ENCODE results near the gene SCRN2. TPM values are rescaled to one million over a fixed set of nuclear protein-coding genes. Genes with fewer than 3 reads are reported as not detected.

The SCRN2 gene
- total RNA-seq, 2 experiments from 2014 or later = 20.6 to 21.0 TPM

- H3K27me3 Mint-ChIP-seq = peaks cover 22% of the 10 kb centered on the region
- H3K4me1 Mint-ChIP-seq (ENCODE audit: low read depth) = peaks cover 30% of the 10 kb centered on the region
- peak overlapping the region; percentile 91 for H3K4me3 Mint-ChIP-seq
- POLR2A ChIA-PET = interaction anchor here (1.2 to 2.3 kb wide), 4 partner anchors 10 to 100 kb away, joined by 3 to 15 read pairs (median 8); partner anchors contain the start of genes LRRC46, MRPL10, PNPO and SP2
- CTCF ChIA-PET = interaction anchor here (0.6 to 18.4 kb wide), 25 partner anchors 7 to 170 kb away, joined by 3 to 672 read pairs (median 5); partner anchors contain the start of genes CDK5RAP3, LRRC46, MRPL10 and PNPO
- H3K36me3 Mint-ChIP-seq = peaks cover 1% of the 10 kb centered on the region
- no peak for DNase-seq
- intact Hi-C loops (cut with micrococcal nuclease) = loop anchor here (1.0 to 10.0 kb wide), 6 partner anchors 49 to 263 kb away; partner anchors contain the start of genes CBX1, CDK5RAP3, PNPO and SNX11
- H3K27ac Mint-ChIP-seq = peak overlapping the region; percentile 70
- H3K9me3 Mint-ChIP-seq = no peaks in the 10 kb centered on the region
Observed at GRCh38 chr17:47841488-47842291, 617 bp upstream of the SCRN2 start.

GRCh38 chr17:47840001-47840741 lies 902 bp downstream of the SCRN2 start:
- POLR2A ChIA-PET = interaction anchor here (0.7 to 2.3 kb wide), 4 partner anchors 8 to 101 kb away, joined by 3 to 15 read pairs (median 8); partner anchors contain the start of genes LRRC46, MRPL10, PNPO and SP2
- intact Hi-C loops (cut with micrococcal nuclease) = loop anchor here (5.0 to 10.0 kb wide), 2 partner anchors 182 to 265 kb away; partner anchors contain the start of genes CBX1 and SNX11
- Mint-ChIP-seq H3K9me3 (no peaks in the 10 kb centered on the region), H3K36me3 (peaks cover 1% of the 10 kb centered on the region), H3K4me1 (ENCODE audit: low read depth) (peaks cover 31% of the 10 kb centered on the region), H3K4me3 (peak overlapping the region; percentile 91), H3K27me3 (peaks cover 10% of the 10 kb centered on the region), H3K27ac (no peak overlapping the region)
- CTCF ChIA-PET = interaction anchor here (1.0 to 18.4 kb wide), 10 partner anchors 9 to 131 kb away, joined by 3 to 672 read pairs (median 12); partner anchors contain the start of genes CDK5RAP3, LRRC46, MRPL10 and SP2
- DNase-seq = no peak

GRCh38 chr17:47839071-47839470 lies 2.0 kb downstream of the SCRN2 start:
- ChIA-PET POLR2A (no interaction called here), CTCF (interaction anchor here (4.8 to 18.4 kb wide), 2 partner anchors 49 to 108 kb away, joined by 22 to 672 read pairs; partner anchors contain the start of gene SP2)
- no peak for DNase-seq
- no peak overlapping the region for H3K4me3 Mint-ChIP-seq
- no peaks in the 10 kb centered on the region for H3K9me3 Mint-ChIP-seq
- H3K36me3 Mint-ChIP-seq = peaks cover 1% of the 10 kb centered on the region
- no peak overlapping the region for H3K27ac Mint-ChIP-seq
- intact Hi-C loops (cut with micrococcal nuclease) = no loop called here
- H3K4me1 Mint-ChIP-seq (ENCODE audit: low read depth) = peaks cover 42% of the 10 kb centered on the region
- H3K27me3 Mint-ChIP-seq = peaks cover 2% of the 10 kb centered on the region

GRCh38 chr17:47838636-47839035 lies 2.4 kb downstream of the SCRN2 start:
- no peak for DNase-seq
- Mint-ChIP-seq H3K27ac (no peak overlapping the region), H3K27me3 (peaks cover 2% of the 10 kb centered on the region), H3K4me1 (ENCODE audit: low read depth) (peaks cover 46% of the 10 kb centered on the region), H3K36me3 (peaks cover 1% of the 10 kb centered on the region), H3K9me3 (no peaks in the 10 kb centered on the region), H3K4me3 (no peak overlapping the region)
- POLR2A ChIA-PET = no interaction called here
- intact Hi-C loops (cut with micrococcal nuclease) = no loop called here
- CTCF ChIA-PET = interaction anchor here (18.4 kb wide), 1 partner anchor 50 kb away, joined by 672 read pairs; the partner anchor contains the start of gene SP2

- Mint-ChIP-seq H3K4me3 (no peak overlapping the region), H3K27me3 (no peaks in the 10 kb centered on the region), H3K9me3 (no peaks in the 10 kb centered on the region), H3K4me1 (ENCODE audit: low read depth) (peaks cover 42% of the 10 kb centered on the region), H3K36me3 (peaks cover 1% of the 10 kb centered on the region), H3K27ac (no peak overlapping the region)
- intact Hi-C loops (cut with micrococcal nuclease) = no loop called here
- POLR2A ChIA-PET = no interaction called here
- CTCF ChIA-PET = interaction anchor here (0.8 to 18.4 kb wide), 3 partner anchors 11 to 133 kb away, joined by 3 to 672 read pairs (median 4); partner anchors contain the start of genes CDK5RAP3 and SP2
- DNase-seq = no peak
Observed at GRCh38 chr17:47837401-47838039, 3.6 kb downstream of the SCRN2 start.

GRCh38 chr17:47836601-47837000 lies 4.5 kb downstream of the SCRN2 start:
- POLR2A ChIA-PET = no interaction called here
- intact Hi-C loops (cut with micrococcal nuclease) = no loop called here
- H3K36me3 Mint-ChIP-seq = peaks cover 1% of the 10 kb centered on the region
- no peaks in the 10 kb centered on the region for H3K9me3 Mint-ChIP-seq
- H3K27me3 Mint-ChIP-seq = no peaks in the 10 kb centered on the region
- peaks cover 39% of the 10 kb centered on the region for H3K4me1 Mint-ChIP-seq (ENCODE audit: low read depth)
- CTCF ChIA-PET = interaction anchor here (18.4 kb wide), 1 partner anchor 52 kb away, joined by 672 read pairs; the partner anchor contains the start of gene SP2
- no peak for DNase-seq
- H3K27ac Mint-ChIP-seq = no peak overlapping the region
- H3K4me3 Mint-ChIP-seq = no peak overlapping the region

- intact Hi-C loops (cut with micrococcal nuclease) = no loop called here
- DNase-seq = no peak
- Mint-ChIP-seq H3K27ac (peak overlapping the region; percentile 13), H3K4me1 (ENCODE audit: low read depth) (peaks cover 37% of the 10 kb centered on the region), H3K9me3 (no peaks in the 10 kb centered on the region), H3K36me3 (peaks cover 1% of the 10 kb centered on the region), H3K27me3 (no peaks in the 10 kb centered on the region), H3K4me3 (no peak overlapping the region)
- ChIA-PET CTCF (interaction anchor here (1.2 to 18.4 kb wide), 3 partner anchors 8 to 114 kb away, joined by 6 to 672 read pairs (median 7); partner anchors contain the start of gene SP2), POLR2A (interaction anchor here (0.9 kb wide), 1 partner anchor 61 kb away, joined by 3 read pairs; the partner anchor contains the start of gene SP2)
Observed at GRCh38 chr17:47834756-47835155, 6.3 kb downstream of the SCRN2 start.

- peak overlapping the region; percentile 85 for H3K4me3 Mint-ChIP-seq
- peak overlapping the region; percentile 81 for H3K27ac Mint-ChIP-seq
- CTCF ChIA-PET = interaction anchor here (0.6 to 3.0 kb wide), 12 partner anchors 9 to 626 kb away, joined by 3 to 19 read pairs (median 6); partner anchors contain the start of genes CDK5RAP3, OSBPL7 and SCRN2
Observed at GRCh38 chr17:47831934-47832327, 9.1 kb downstream of the SCRN2 start.

GRCh38 chr17:47831003-47831933 lies 9.8 kb downstream of the SCRN2 start, which contains the start of the genes LRRC46 and MRPL10:
Gene LRRC46 (plus strand): TSS chr17:47831670. CDS start chr17:47831990, 320 bp downstream.
Gene MRPL10 (minus strand): TSS chr17:47831541. CDS start chr17:47831511, 30 bp downstream.
- Mint-ChIP-seq H3K36me3 (peaks cover 10% of the 10 kb centered on the region), H3K9me3 (no peaks in the 10 kb centered on the region), H3K27me3 (no peaks in the 10 kb centered on the region), H3K4me1 (ENCODE audit: low read depth) (peaks cover 50% of the 10 kb centered on the region), H3K27ac (peak within 1 kb of the TSS; percentile 81), H3K4me3 (peak within 1 kb of the TSS; percentile 85)
- peak; percentile 96 for DNase-seq
- ChIA-PET CTCF (interaction anchor here (0.6 to 3.0 kb wide), 14 partner anchors 9 to 625 kb away, joined by 3 to 19 read pairs (median 6); partner anchors contain the start of genes CDK5RAP3, OSBPL7, PNPO and SCRN2), POLR2A (interaction anchor here (0.6 to 2.2 kb wide), 5 partner anchors 9 to 64 kb away, joined by 3 to 13 read pairs (median 10); partner anchors contain the start of genes OSBPL7, SCRN2 and SP2)
- intact Hi-C loops (cut with micrococcal nuclease) = loop anchor here (1.0 kb wide), 1 partner anchor 110 kb away; the partner anchor contains the start of gene PNPO

More at GRCh38 chr17:47831934-47832327, 9.1 kb downstream of the SCRN2 start:
- Mint-ChIP-seq H3K9me3 (no peaks in the 10 kb centered on the region), H3K36me3 (peaks cover 3% of the 10 kb centered on the region), H3K4me1 (ENCODE audit: low read depth) (peaks cover 50% of the 10 kb centered on the region), H3K27me3 (no peaks in the 10 kb centered on the region)
- intact Hi-C loops (cut with micrococcal nuclease) = loop anchor here (1.0 kb wide), 1 partner anchor 109 kb away; the partner anchor contains the start of gene PNPO
- POLR2A ChIA-PET = interaction anchor here (0.6 to 2.2 kb wide), 5 partner anchors 9 to 63 kb away, joined by 3 to 13 read pairs (median 10); partner anchors contain the start of genes OSBPL7, SCRN2 and SP2
- DNase-seq = no peak

Data from activated CD4-positive, alpha-beta memory T cell treated with anti-CD3 and anti-CD28 coated beads for 36 hours (primary cell).